IMR-90 (cell line): ENCODE measurements around the gene SRRM2.
A peak's percentile ranks its signal among the peaks of the same experiment; 100 is the strongest.

Source experiments
- CEBPB ChIP-seq: IDR thresholded peaks from 2 replicates; pipeline ENCODE4 v1.6.1; 2012; ENCODE audit warnings: low read depth, low read length, improper control_type of control experiment
- CHD1 ChIP-seq: IDR thresholded peaks from 2 replicates; pipeline ENCODE4 v1.6.1; 2012; ENCODE audit warnings: low read depth, low read length, improper control_type of control experiment
- CTCF ChIP-seq: conservative IDR thresholded peaks from 2 replicates; pipeline ENCODE4 v1.5.1; 2012; ENCODE audit warnings: mild to moderate bottlenecking, low read depth, low read length, improper control_type of control experiment
- POLR2A ChIP-seq: IDR thresholded peaks from 2 replicates; pipeline ENCODE4 v1.6.1; 2012; ENCODE audit warnings: mild to moderate bottlenecking, low read depth, low read length
- RAD21 ChIP-seq: IDR thresholded peaks from 2 replicates; pipeline ENCODE4 v1.6.1; 2012; ENCODE audit warnings: low read length, improper control_type of control experiment
- RCOR1 ChIP-seq: IDR thresholded peaks from 2 replicates; pipeline ENCODE4 v1.6.1; 2012; ENCODE audit warnings: mild to moderate bottlenecking, low read length, improper control_type of control experiment; ENCODE audit not compliant: insufficient replicate concordance

- TF ChIP-seq CEBPB: no peak
- TF ChIP-seq POLR2A: 0 out of 2 replicates have a peak, but pooled peaks have one; percentile 49
- TF ChIP-seq CTCF: no peak
- no peak for TF ChIP-seq RCOR1
- TF ChIP-seq RAD21: no peak
- no peak for TF ChIP-seq CHD1
These were observed 19.3 kb downstream of the SRRM2 start for GRCh38 chr16:2771496-2772402.
